Fibroblast of lung (primary cell): ENCODE measurements around the gene COP1.

Experiments
- EZH2 ChIP-seq: IDR thresholded peaks from 2 replicates; pipeline ENCODE4 v1.5.1; 2012; ENCODE audit warnings: low read length, control low read depth, mild to moderate bottlenecking; ENCODE audit errors: missing control alignments
- TF ChIP-seq, protein P1 (sequence below), 2 donors: IDR thresholded peaks in 1 of 2; conservative IDR thresholded peaks in 1 of 2; 1 replicate in 1 of 2; 2 replicates in 1 of 2; pipeline ENCODE4 v1.5.1; 2011 to 2012; ENCODE audit warnings: low read length in 2 of 2, control low read depth in 1 of 2, inconsistent platforms in 1 of 2, low read depth in 1 of 2, mild to moderate bottlenecking in 1 of 2

DNA sequence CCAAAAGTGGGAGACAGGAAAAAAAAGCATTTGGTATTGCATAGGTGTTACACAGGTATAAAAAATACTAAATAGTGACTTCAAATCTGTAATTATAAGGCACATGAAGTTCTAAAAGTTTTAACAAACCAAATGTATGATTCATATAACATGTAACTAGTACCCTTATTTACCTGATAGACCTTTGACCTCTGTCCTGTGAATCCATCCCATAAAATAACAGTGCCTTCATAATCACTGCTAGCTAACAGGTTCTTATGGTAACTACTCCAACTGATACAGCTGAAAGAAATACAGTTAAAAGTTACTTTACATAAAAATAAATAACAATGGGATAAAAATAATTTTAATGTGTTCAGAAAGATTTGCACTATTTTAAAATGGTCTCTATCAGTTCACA, 163.5 kb downstream of the COP1 start:
- TF ChIP-seq, protein P1, sequence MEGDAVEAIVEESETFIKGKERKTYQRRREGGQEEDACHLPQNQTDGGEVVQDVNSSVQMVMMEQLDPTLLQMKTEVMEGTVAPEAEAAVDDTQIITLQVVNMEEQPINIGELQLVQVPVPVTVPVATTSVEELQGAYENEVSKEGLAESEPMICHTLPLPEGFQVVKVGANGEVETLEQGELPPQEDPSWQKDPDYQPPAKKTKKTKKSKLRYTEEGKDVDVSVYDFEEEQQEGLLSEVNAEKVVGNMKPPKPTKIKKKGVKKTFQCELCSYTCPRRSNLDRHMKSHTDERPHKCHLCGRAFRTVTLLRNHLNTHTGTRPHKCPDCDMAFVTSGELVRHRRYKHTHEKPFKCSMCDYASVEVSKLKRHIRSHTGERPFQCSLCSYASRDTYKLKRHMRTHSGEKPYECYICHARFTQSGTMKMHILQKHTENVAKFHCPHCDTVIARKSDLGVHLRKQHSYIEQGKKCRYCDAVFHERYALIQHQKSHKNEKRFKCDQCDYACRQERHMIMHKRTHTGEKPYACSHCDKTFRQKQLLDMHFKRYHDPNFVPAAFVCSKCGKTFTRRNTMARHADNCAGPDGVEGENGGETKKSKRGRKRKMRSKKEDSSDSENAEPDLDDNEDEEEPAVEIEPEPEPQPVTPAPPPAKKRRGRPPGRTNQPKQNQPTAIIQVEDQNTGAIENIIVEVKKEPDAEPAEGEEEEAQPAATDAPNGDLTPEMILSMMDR (conservative IDR thresholded peaks at IDR 0.05 in 1 of 2, IDR thresholded peaks at IDR 0.05 in 1 of 2; ENCODE audit: low read depth in 1 of 2, low read length in 2 of 2), result no peak
- TF ChIP-seq EZH2, result no peak
